MM.1S (cell line): ENCODE results near the gene TMEM221.
"Not testable (repeated sequence)": the region's sequence is repeated elsewhere in the genome, so short reads cannot be mapped to it uniquely, and the experiment has no call there.

Experiments
- DNase-seq: peaks from one replicate; pipeline ENCODE4 v3.0.0-alpha.2; 2015
- H2AFZ ChIP-seq: fragments of 300-600 bp; sonication (generic); 2 replicates; pipeline ENCODE4 v1.6.0; 2016; ENCODE audit warnings: antibody characterized with exemption, low read length
- H3F3A ChIP-seq: fragments of 300-600 bp; sonication (generic); 2 replicates; pipeline ENCODE4 v1.6.1; 2016; ENCODE audit warnings: mild to moderate bottlenecking, antibody characterized with exemption, low read length, moderate library complexity, mixed read lengths; ENCODE audit not compliant: insufficient read depth
- H3K27ac ChIP-seq: fragments of 300-600 bp; sonication (generic); 2 replicates; pipeline ENCODE4 v1.5.1; 2016; ENCODE audit warnings: mild to moderate bottlenecking, low read length
- H3K27me3 ChIP-seq: fragments of 300-600 bp; sonication (generic); replicated peaks from 2 replicates; pipeline ENCODE4 v1.6.0; 2016; ENCODE audit warnings: low read length; ENCODE audit not compliant: insufficient read depth
- H3K36me3 ChIP-seq: fragments of 300-600 bp; sonication (generic); replicated peaks from 2 replicates; pipeline ENCODE4 v1.6.1; 2016; ENCODE audit warnings: mild to moderate bottlenecking, low read length, mixed read lengths; ENCODE audit not compliant: insufficient read depth
- H3K4me1 ChIP-seq: fragments of 300-600 bp; sonication (generic); 2 replicates; pipeline ENCODE4 v1.6.1; 2016; ENCODE audit warnings: low read length, mixed read lengths
- H3K4me2 ChIP-seq: fragments of 300-600 bp; sonication (generic); 2 replicates; pipeline ENCODE4 v1.6.0; 2016; ENCODE audit warnings: low read depth, low read length
- H3K4me3 ChIP-seq: fragments of 300-600 bp; sonication (generic); 2 replicates; pipeline ENCODE4 v1.5.1; 2016; ENCODE audit warnings: low read length, mixed read lengths
- H3K79me2 ChIP-seq: fragments of 300-600 bp; sonication (generic); 2 replicates; pipeline ENCODE4 v1.6.1; 2016; ENCODE audit warnings: mixed run types, low read length, mixed read lengths
- H3K9ac ChIP-seq: fragments of 300-600 bp; sonication (generic); 2 replicates; pipeline ENCODE4 v1.6.1; 2016; ENCODE audit warnings: low read length, mixed read lengths
- H3K9me2 ChIP-seq: fragments of 300-600 bp; sonication (generic); replicated peaks from 2 replicates; pipeline ENCODE4 v1.6.1; 2016; ENCODE audit warnings: mild to moderate bottlenecking, low read length, mixed read lengths; ENCODE audit not compliant: insufficient read depth
- H3K9me3 ChIP-seq: fragments of 300-600 bp; sonication (generic); replicated peaks from 2 replicates; pipeline ENCODE4 v1.6.1; 2016; ENCODE audit warnings: mild to moderate bottlenecking, low read length, mixed read lengths; ENCODE audit not compliant: insufficient read depth
- H4K20me1 ChIP-seq: fragments of 300-600 bp; sonication (generic); 2 replicates; pipeline ENCODE4 v1.6.1; 2016; ENCODE audit warnings: mild to moderate bottlenecking, low read length, moderate library complexity, mixed read lengths; ENCODE audit not compliant: insufficient read depth
- CTCF ChIP-seq: fragments of 300-600 bp; sonication (generic); IDR thresholded peaks from 2 replicates; pipeline ENCODE4 v1.5.1; 2016; ENCODE audit warnings: antibody characterized with exemption, low read length, mixed read lengths
- EZH2 ChIP-seq: fragments of 300-600 bp; sonication (generic); optimal IDR thresholded peaks from 2 replicates; pipeline ENCODE3; 2017; ENCODE audit warnings: low read depth, mild to moderate bottlenecking, antibody characterized with exemption, low read length, mixed read lengths
- EZH2phosphoT487 ChIP-seq: fragments of 300-600 bp; sonication (generic); IDR thresholded peaks from 2 replicates; pipeline ENCODE4 v1.6.1; 2018; ENCODE audit warnings: antibody characterized with exemption, low read length

TMEM221 gene

GRCh38 chr19:17475541-17476115 is 27.2 kb upstream of the TMEM221 start:
- H3F3A ChIP-seq: no peaks in the 10 kb centered on the region
- DNase-seq: no peak
- no peaks in the 10 kb centered on the region for H3K79me2 ChIP-seq
- H3K27me3 ChIP-seq: peaks cover 16% of the 10 kb centered on the region
- no peak overlapping the region for H3K4me2 ChIP-seq
- H3K9me2 ChIP-seq: no peaks in the 10 kb centered on the region
- no peak overlapping the region for H3K4me3 ChIP-seq
- no peaks in the 10 kb centered on the region for H3K36me3 ChIP-seq
- H3K4me1 ChIP-seq: 0 out of 2 replicates have a peak, but pooled peaks cover 4% of the 10 kb centered on the region
- H2AFZ ChIP-seq: no peak overlapping the region
- H3K9ac ChIP-seq: no peak overlapping the region
- H3K9me3 ChIP-seq: no peaks in the 10 kb centered on the region
- no peaks in the 10 kb centered on the region for H4K20me1 ChIP-seq
- no peak overlapping the region for H3K27ac ChIP-seq
- TF ChIP-seq EZH2phosphoT487 (no peak), CTCF (no peak), EZH2 (no peak)

DNA sequence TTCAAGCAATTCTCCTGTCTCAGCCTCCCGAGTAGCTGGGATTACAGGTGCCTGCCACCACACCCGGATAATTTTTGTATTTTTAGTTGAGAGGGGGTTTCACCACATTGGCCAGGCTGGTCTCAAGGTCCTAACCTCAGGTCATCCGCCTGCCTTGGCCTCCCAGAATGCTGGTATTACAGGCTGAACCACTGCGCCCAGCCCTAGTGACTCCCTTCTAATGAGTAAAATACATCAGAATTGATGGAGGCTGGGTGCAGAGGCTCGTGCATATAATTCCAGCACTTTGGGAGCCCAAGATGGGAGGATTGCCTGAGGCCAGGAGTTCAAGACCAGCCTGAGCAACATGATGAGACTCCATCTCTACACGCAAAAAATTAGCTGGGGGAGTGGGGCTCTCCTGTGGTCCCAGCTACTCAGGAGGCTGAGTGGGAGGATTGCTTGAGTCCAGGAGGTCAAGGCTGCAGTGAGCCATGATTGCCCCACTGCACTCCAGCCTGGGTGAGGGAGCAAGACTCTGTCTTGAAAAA is 26.6 kb upstream of the TMEM221 start:
- not testable (repeated sequence) for H2AFZ ChIP-seq, H3K4me1 ChIP-seq, H3K9ac ChIP-seq, H3K36me3 ChIP-seq, H3K4me3 ChIP-seq, H3F3A ChIP-seq, DNase-seq, H3K9me3 ChIP-seq, H3K4me2 ChIP-seq, H3K9me2 ChIP-seq, H4K20me1 ChIP-seq, H3K79me2 ChIP-seq, H3K27ac ChIP-seq
- H3K27me3 ChIP-seq: peaks cover 16% of the 10 kb centered on the region

DNA sequence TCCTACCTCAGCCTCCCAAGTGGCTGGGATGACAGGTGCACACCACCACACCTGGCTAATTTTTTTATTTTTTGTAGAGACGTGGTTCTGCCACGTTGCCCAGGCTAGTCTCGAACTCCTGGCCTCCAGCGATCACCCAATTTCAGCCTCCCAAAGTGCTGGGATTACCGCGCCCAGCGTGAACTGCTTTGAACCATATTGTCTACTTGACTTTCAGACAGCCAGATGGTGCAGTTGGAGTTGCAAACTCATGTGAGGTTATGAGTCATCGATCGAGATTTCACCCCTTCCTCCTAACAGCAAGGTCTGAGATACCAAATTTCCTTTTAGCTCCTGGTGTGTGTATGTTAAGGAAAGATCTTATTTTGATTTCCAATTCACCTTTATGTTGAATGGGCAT is 24.6 kb upstream of the TMEM221 start:
- no peak overlapping the region for H3K9ac ChIP-seq
- H3K4me3 ChIP-seq: no peak overlapping the region
- H3K27me3 ChIP-seq: peaks cover 23% of the 10 kb centered on the region
- 0 out of 2 replicates have a peak, but pooled peaks cover 4% of the 10 kb centered on the region for H3K4me1 ChIP-seq
- no peak overlapping the region for H2AFZ ChIP-seq
- H4K20me1 ChIP-seq: no peaks in the 10 kb centered on the region
- DNase-seq: no peak
- TF ChIP-seq EZH2phosphoT487 (no peak), EZH2 (no peak), CTCF (no peak)
- no peaks in the 10 kb centered on the region for H3F3A ChIP-seq
- H3K4me2 ChIP-seq: no peak overlapping the region
- no peaks in the 10 kb centered on the region for H3K36me3 ChIP-seq
- no peaks in the 10 kb centered on the region for H3K9me3 ChIP-seq
- no peaks in the 10 kb centered on the region for H3K9me2 ChIP-seq
- H3K79me2 ChIP-seq: no peaks in the 10 kb centered on the region
- no peak overlapping the region for H3K27ac ChIP-seq

- Histone ChIP-seq H3K9me3 (no peaks in the 10 kb centered on the region), H3K27ac (no peak overlapping the region), H2AFZ (no peak overlapping the region), H3K79me2 (no peaks in the 10 kb centered on the region), H4K20me1 (no peaks in the 10 kb centered on the region), H3K36me3 (no peaks in the 10 kb centered on the region), H3F3A (no peaks in the 10 kb centered on the region), H3K4me2 (no peak overlapping the region), H3K9me2 (no peaks in the 10 kb centered on the region), H3K4me1 (0 out of 2 replicates have a peak, but pooled peaks cover 4% of the 10 kb centered on the region), H3K4me3 (no peak overlapping the region), H3K9ac (no peak overlapping the region), H3K27me3 (peaks cover 27% of the 10 kb centered on the region)
- DNase-seq: no peak
- TF ChIP-seq CTCF: no peak
Observed at GRCh38 chr19:17471410-17472125, 23.1 kb upstream of the TMEM221 start.
